Measurements from ENCODE around the gene ZDHHC14.

The ZDHHC14 gene

DNA sequence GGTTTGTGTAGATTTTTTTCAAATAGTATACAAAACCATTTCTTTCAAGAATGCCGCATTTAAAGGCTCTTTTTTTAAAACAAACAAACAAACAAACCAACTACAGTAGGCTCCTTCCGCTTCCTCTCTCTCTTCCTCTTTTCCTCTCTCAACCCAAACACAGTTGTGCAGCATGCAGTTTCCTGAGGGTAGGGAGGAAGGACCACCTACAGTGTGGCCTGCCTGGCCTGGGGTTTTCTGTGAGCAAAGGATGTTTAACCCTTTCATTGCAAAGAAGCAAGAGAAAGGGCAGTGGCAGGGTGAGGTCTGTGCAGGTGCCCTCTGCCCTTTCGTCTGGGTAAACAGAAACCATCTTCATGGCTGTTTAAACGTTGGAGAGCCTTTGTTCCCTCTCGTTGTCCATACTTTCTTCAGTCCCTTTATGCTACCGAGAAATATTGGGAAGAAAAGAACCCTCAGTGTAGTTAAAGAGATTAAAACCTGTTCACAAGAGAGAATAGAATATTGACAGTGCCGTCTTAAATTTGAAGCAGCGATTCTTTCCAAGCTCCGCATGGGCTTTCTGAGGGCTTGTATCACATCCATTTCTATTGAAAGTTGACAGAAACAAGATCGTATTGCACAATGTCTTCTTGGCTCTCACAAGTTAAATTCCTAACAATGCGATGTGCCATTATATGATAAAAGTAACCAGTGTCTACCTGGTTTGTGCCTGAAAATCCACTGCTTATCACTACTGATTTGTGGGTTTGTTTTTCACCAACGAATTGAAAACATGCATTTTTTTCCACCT is 226.5 kb downstream of the ZDHHC14 start:
- DNase-seq: no peak

DNA sequence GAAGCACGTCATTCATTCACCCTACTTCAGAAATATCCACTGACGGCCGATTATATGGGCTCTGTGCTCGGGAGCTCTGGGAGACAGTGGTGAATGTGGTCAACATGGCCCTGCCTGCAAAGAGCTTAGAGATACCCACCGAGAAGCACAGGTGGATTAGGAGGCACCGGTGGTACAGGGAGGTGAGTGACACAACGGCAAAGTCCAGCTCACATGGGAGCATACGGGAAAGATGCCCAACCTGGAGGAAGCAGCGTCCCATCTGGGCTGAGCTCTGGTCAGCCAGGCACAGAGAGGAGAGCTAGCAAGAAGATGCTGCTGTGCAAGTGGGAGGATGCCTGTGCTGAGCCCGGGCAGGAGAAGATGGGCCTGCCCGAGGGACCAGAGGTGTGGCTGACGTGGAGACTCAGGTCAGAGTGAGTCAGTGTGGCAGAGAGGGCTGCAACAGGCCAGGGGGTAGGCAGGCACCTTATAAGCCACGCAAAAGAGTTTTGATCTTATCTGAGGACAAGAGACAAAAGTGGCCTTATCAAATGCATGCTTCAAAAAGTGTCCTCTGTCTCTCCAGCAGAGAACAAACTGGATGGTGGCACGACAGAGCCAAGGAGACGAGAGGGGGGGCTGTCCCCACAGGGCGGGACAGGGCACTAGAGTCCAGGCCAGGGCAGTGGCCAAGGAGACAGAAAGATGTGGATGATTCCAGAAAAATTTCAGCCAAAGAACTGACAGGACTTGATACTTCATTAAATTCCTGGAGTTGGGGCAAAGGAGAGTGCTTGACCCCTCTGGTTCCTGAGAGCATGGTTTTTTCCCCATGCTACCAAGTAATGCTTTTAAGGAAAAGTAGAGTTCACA is 227.5 kb downstream of the ZDHHC14 start:
- no peak for DNase-seq

DNA sequence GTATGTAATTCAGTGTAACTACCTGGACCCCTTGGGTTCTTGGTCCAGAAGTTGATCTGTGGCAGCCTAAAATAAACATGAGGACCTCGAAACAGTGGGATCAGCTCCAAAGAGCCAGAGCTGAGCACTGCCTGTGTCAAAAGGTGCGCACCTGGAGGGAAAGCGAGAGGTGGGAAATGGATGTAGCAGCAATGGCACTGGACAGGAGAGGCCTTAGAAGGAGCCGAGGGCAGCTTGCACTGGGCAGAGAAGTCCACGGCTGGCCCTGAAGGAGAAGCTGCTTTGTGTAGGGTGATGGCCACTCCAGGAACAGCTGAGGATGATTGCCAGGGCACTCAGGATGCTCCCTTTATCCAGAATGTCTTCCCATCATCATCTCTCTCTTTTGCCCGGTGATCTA is 228.1 kb downstream of the ZDHHC14 start:
- no peak for DNase-seq

DNA sequence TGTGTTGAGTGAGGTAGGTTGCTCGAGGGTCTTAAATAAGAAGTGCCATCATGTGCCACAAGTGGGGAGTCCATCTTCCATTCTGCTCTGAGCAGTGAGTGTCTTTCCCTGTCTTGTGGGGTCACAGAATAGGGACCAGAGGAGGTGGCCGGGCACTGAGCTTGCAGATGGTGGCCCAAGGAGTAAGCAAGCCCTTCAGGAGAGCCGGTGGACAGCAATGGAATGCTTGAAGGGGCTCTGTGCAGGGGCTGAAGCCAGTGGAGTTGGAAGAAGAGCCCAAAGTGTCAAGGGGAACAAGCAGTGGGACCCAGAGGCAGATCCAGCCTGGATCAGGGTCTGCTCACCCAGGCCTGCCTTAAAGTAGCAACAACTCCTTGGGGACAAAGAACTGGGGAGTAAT is 228.6 kb downstream of the ZDHHC14 start:
- DNase-seq: no peak

- no peak for DNase-seq
These were observed 229.5 kb downstream of the ZDHHC14 start for GRCh38 chr6:157610451-157610999.

GRCh38 chr6:157611406-157611805 is 230.4 kb downstream of the ZDHHC14 start:
- DNase-seq: no peak

GRCh38 chr6:157613011-157613522 is 232.1 kb downstream of the ZDHHC14 start:
- DNase-seq: no peak

DNA sequence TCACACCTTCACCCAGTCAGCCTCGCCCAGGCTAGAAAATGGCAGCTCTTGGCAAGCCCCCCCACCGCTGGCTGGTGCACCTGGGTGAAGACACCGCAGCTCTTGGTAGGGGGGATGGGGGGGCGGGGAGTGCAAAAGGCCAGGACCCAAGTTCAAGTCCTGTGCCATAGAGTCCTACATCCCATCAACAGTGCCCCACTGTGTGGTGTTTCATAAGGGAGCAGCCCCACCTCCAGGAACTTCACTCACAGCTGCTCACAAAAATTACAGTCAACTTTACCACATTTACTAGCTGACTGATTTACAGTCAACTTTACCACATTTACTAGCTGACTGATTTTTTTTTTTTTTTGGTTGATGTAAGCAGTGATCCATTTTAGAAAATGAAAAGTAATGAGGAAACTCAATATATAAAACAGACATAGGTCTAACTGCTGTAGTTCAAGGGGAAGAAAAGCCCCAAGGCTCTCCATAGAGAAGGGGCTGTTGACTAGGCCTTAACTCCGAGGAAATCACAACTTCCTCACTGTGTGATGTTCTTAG is 233.1 kb downstream of the ZDHHC14 start:
- DNase-seq: no peak

DNA sequence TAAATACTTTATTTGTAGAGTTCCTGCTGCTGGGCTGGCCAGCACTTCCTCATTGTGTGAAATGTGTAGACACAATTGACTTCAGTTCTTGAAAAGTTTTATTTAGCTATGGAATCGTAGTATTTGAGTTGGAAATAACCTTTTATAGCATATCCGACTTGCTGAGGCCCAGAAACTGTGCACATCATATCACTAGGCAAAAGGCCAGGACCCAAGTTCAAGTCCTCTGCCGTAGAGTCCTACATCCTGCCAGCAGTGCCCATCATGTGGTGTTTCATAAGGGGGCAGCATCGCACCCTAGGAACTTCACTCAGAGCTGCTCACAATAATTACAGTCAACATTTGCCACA is 234.4 kb downstream of the ZDHHC14 start:
- DNase-seq: no peak

DNA sequence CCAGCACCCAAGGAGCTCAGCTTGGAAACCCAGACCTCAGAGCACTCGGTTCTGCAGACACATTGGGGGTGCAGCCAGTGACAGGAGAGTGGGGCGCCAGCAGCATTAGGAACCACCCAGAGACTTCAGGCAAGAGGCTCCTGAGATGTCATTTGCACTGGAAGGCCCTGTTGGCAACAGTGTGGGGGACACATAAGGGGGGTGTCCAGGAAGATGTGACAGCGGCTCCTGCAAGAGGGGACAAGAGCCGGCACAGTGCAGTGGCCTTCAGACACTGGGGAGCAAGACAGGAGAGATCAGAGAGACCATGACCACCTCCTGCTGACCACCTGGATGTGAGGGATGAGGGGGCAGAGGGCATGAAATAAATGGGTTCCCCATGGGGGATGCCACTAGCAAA is 235.0 kb downstream of the ZDHHC14 start:
- no peak for DNase-seq

DNA sequence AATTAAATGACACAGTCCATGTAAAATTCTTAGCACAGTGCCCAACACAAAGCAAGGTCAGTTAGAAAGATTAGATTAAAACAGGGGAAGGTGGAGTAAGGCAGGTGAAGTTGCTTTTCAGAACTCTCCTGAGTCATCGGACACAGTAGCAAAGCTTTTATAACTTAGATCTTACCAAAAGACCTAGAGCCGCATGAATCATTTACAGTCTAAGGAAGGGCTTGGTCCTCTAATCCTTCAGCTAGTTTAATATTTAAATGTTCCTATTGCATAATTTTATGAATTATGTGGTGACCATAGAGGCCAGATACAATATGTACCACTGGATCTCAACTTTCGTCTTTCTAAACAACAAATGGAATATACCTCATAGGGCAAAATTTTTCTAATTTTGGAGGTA is 240.0 kb downstream of the ZDHHC14 start:
- DNase-seq: no peak

GRCh38 chr6:157621406-157621805 is 240.4 kb downstream of the ZDHHC14 start:
- DNase-seq: no peak

DNA sequence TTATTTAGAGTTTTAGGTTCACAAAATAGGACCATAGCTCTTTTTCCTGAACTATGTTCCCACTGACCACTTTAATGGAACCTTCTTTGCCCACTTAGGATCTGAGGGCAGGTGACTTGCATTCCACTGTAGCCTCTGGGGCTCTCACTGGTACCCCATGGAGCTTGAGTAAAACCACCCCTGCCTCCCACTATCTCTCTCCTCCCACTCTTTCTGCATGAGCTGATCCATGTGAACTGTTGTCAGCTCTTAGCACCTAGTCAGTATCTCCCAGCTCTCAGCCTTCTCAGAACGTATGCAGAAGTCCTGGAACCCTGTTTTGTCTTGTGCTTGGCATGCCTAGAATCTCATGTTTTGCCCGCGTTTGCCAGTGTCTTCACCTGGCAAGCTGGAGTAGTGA is 241.4 kb downstream of the ZDHHC14 start:
- no peak for DNase-seq

DNA sequence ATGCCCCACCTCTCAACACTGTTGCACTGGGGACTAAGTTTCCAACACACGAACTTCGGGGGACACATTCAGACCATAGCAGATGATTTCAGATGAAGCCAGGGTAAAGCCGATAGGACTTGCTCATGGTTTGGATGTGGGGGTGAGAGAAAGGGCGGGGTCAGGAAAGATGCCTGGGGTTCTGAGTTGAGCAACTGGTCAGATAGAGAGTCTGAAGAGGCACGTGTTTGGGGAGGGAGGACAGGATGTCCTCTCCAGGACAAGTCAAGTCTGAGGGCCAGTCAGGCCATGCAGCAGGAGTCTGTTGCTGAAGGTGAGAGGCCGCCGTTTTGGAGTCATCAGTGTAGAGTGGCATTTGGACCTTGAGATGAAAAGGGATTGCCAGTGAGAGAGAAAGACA is 244.1 kb downstream of the ZDHHC14 start:
- DNase-seq: no peak

DNA sequence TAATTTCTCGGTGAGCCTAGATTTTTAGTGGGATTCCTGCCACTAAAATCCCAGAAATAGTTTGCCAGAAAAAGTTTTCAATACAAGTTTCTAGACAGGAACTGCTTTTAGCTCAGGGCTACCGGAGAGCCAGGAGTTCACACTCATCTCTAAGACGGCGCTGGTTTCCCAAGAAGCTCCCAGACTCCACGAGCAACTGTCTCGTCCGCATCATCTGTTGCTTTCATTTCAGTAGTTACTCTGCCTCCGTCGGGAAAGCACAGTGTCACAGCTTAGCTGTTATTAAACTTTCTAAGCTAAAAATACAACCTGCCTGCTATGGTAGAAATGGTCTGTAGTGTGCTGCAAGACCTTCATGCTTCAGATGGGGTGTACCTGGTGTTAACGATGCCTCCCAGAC is 244.8 kb downstream of the ZDHHC14 start:
- no peak for DNase-seq

- no peak for DNase-seq
These were observed 246.4 kb downstream of the ZDHHC14 start for GRCh38 chr6:157627195-157627966.

GRCh38 chr6:157628463-157628862 is 247.5 kb downstream of the ZDHHC14 start:
- DNase-seq: no peak

DNA sequence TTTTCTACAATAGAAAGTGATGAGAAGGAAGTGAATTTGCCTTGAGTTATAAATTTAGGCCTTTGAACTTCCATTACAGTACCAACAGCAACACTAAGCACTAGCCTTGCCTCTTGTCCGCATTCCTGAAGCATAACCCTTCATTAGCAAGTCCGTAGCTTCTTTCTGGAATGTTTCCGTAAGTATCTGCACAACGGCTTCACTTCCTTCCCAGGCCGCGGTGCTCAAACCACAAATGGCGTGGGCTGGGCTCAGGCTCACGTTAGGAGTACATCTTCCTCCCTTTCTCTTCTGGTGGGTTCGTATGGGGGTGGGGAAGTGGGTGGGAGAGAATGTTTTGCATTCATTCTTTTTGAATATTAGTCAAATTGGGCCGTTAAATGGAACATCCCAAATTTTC is 248.2 kb downstream of the ZDHHC14 start:
- no peak for DNase-seq

DNA sequence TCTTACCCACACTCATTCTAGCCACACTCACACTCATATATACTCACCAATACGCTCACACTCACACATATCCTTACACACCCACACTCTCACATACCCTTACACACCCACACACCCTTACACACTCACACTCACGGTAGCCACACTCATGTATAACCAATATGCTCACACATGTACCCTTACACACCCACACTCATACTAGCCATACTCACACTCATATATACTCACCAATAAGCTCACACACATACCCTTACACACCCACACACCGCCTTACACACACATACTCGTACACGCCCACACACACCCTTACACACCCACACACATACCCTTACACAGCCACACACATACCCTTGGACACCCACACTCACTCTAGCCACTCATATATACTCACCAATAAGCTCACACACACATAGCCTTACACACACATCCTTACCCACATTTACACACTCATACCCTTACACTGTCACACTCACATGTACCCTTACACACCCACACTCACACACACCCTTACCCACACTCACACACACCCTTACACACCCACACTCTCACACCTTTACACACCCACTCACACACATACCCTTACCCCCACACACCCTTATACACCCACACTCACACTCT is 249.6 kb downstream of the ZDHHC14 start:
- DNase-seq: no peak

DNA sequence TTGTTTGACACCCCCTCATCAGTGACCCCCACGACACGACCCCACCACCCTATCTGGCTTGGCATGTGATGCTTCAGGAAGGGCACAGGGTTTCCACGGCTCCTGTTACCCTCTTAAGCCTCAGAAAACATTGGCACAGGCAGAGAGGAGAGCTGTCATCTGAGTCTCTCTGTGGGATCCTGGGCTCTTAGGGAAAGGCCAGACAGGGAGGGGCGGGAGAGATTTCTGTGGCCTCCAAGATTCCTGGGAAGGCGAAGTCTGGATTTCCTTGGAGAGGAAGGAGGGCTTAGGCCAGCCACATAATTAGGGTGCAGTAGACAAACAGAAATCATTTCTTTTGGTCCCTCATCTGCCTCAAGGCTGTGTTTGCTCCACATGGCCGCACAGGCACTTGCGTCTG is 250.4 kb downstream of the ZDHHC14 start:
- no peak for DNase-seq

- no peak for DNase-seq
These were observed 251.0 kb downstream of the ZDHHC14 start for GRCh38 chr6:157631838-157632614.
